OCI-LY7 (cell line): ENCODE results near the gene KCMF1. TPM values are rescaled to one million over a fixed set of nuclear protein-coding genes. Genes with fewer than 3 reads are reported as not detected.

ENCODE experiments used
- BruUV-seq: library from RNA; stranded (reverse); fragments of 400-500 nt; replicated peaks from 2 replicates; lab custom pipeline; 2021; lab: Mats Ljungman, UMichigan
- CTCF ChIA-PET: fragments of 300-600 bp; sonication (Branson Sonifier 250); formaldehyde crosslinking; loops from one replicate; lab custom pipeline; 2022; ENCODE audit warnings: antibody characterized with exemption; ENCODE audit not compliant: unreplicated experiment; lab: Charles Lee
- POLR2A ChIA-PET: fragments of 300-600 bp; sonication (Branson Sonifier 250); formaldehyde crosslinking; loops from one replicate; lab custom pipeline; 2022; ENCODE audit warnings: antibody characterized with exemption; lab: Charles Lee
- DNase-seq: peaks from one replicate; pipeline ENCODE4 v3.0.0-alpha.2; 2015; ENCODE audit warnings: low spot score
- H2AFZ ChIP-seq: fragments of 200-600 bp; sonication (generic), shearing (Covaris generic); 2 replicates; pipeline ENCODE4 v1.6.1; 2014; ENCODE audit warnings: mild to moderate bottlenecking, antibody characterized with exemption, low read length, moderate library complexity
- H3K27ac ChIP-seq: fragments of 200-600 bp; sonication (generic); 2 replicates; pipeline ENCODE4 v1.5.1; 2014; ENCODE audit warnings: mixed run types, low read depth, mild to moderate bottlenecking, moderate library complexity, low read length, inconsistent platforms; ENCODE audit not compliant: poor library complexity, severe bottlenecking
- H3K36me3 ChIP-seq: fragments of 200-600 bp; sonication (generic); 2 replicates; pipeline ENCODE4 v1.6.1; 2014; ENCODE audit warnings: mild to moderate bottlenecking, antibody characterized with exemption, low read length, moderate library complexity, mixed read lengths; ENCODE audit not compliant: insufficient read depth
- H3K4me1 ChIP-seq: fragments of 200-600 bp; sonication (generic); 2 replicates; pipeline ENCODE4 v1.5.1; 2014; ENCODE audit warnings: mild to moderate bottlenecking, low read length; ENCODE audit not compliant: insufficient read depth, poor library complexity, severe bottlenecking
- H3K4me2 ChIP-seq: fragments of 200-600 bp; sonication (generic); 2 replicates; pipeline ENCODE4 v1.6.1; 2014; ENCODE audit warnings: mild to moderate bottlenecking, low read length
- H3K4me3 ChIP-seq: fragments of 200-600 bp; sonication (generic); 2 replicates; pipeline ENCODE4 v1.5.1; 2014; ENCODE audit warnings: mild to moderate bottlenecking, low read depth, low read length; ENCODE audit not compliant: poor library complexity, severe bottlenecking
- H3K79me2 ChIP-seq: fragments of 200-600 bp; sonication (generic); 2 replicates; pipeline ENCODE4 v1.6.1; 2016; ENCODE audit warnings: low read depth, mild to moderate bottlenecking, low read length, moderate library complexity, mixed read lengths; ENCODE audit not compliant: insufficient read depth
- H3K9me2 ChIP-seq: fragments of 200-600 bp; sonication (generic); 2 replicates; pipeline ENCODE4 v1.6.1; 2016; ENCODE audit warnings: mild to moderate bottlenecking, low read length, mixed read lengths; ENCODE audit not compliant: insufficient read depth
- H3K9me3 ChIP-seq: fragments of 200-600 bp; sonication (generic); 2 replicates; pipeline ENCODE4 v1.6.1; 2014; ENCODE audit warnings: mild to moderate bottlenecking, mixed run types, low read length, mixed read lengths
- H4K20me1 ChIP-seq: fragments of 200-600 bp; sonication (generic); 2 replicates; pipeline ENCODE4 v1.6.1; 2014; ENCODE audit warnings: mild to moderate bottlenecking, antibody characterized with exemption, low read length, moderate library complexity, mixed read lengths; ENCODE audit not compliant: insufficient read depth
- EZH2phosphoT487 ChIP-seq: fragments of 200-600 bp; sonication (generic); IDR thresholded peaks from 2 replicates; pipeline ENCODE4 v1.6.1; 2018; ENCODE audit warnings: low read depth, borderline replicate concordance, mild to moderate bottlenecking, mixed run types, antibody characterized with exemption, low read length, moderate library complexity, mixed read lengths
- intact Hi-C: fragments of 100-400 bp; cut with micrococcal nuclease; formaldehyde crosslinking; loops from one replicate; pipeline ENCODE4 v1.10.0; 2022; ENCODE audit not compliant: unreplicated experiment
- total RNA-seq, 2 experiments: library from RNA; depleted of rRNA in 1 of 2; stranded (reverse); fragments of >200 nt in 1 of 2; shearing (Covaris generic) in 1 of 2; gene quantifications; 2 replicates each; pipeline ENCODE4 v1.2.3, GENCODE V29; 2014 to 2022
- TF ChIP-seq, protein P1 (sequence below): fragments of 200-600 bp; sonication (generic); conservative IDR thresholded peaks from 2 replicates; pipeline ENCODE4 v1.5.1; 2014; ENCODE audit warnings: mild to moderate bottlenecking, antibody characterized with exemption, low read length, moderate library complexity, mixed read lengths

KCMF1 gene
- total RNA-seq, 2 experiments from 2014 or later: 42.2 to 95.1 TPM

DNA sequence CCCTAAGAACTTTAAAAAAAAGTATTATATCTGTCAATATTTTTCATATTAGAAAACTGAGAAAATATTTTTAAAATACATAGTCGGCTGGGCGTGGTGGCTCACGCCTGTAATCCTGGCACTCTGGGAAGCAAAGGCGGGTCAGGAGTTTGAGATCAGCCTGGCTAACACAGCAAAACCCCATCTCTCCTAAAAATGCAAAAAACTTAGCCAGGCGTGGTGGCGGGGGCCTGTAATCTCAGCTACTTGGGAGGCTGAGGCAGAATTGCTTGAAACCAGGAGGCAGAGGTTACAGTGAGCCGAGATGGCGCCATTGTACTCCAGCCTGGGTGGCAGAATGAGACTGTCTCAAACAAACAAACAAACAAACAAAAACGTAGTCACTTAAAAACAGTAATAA, 5.1 kb upstream of the KCMF1 start:
- no TSS peak for BruUV-seq
- Histone ChIP-seq H3K4me3 (no peak overlapping the region), H3K79me2 (peaks cover 29% of the 10 kb centered on the region), H3K27ac (no peak overlapping the region), H3K4me1 (peaks cover 18% of the 10 kb centered on the region), H4K20me1 (no peaks in the 10 kb centered on the region), H3K36me3 (peaks cover 66% of the 10 kb centered on the region), H3K9me3 (no peaks in the 10 kb centered on the region), H2AFZ (no peak overlapping the region), H3K9me2 (no peaks in the 10 kb centered on the region), H3K4me2 (no peak overlapping the region)
- DNase-seq: no peak
- POLR2A ChIA-PET: interaction anchor here (0.9 kb wide), 1 partner anchor 27 kb away, joined by 3 read pairs; no protein-coding TSS in a partner anchor
- TF ChIP-seq, protein P1, sequence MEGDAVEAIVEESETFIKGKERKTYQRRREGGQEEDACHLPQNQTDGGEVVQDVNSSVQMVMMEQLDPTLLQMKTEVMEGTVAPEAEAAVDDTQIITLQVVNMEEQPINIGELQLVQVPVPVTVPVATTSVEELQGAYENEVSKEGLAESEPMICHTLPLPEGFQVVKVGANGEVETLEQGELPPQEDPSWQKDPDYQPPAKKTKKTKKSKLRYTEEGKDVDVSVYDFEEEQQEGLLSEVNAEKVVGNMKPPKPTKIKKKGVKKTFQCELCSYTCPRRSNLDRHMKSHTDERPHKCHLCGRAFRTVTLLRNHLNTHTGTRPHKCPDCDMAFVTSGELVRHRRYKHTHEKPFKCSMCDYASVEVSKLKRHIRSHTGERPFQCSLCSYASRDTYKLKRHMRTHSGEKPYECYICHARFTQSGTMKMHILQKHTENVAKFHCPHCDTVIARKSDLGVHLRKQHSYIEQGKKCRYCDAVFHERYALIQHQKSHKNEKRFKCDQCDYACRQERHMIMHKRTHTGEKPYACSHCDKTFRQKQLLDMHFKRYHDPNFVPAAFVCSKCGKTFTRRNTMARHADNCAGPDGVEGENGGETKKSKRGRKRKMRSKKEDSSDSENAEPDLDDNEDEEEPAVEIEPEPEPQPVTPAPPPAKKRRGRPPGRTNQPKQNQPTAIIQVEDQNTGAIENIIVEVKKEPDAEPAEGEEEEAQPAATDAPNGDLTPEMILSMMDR: no peak
- no peak for TF ChIP-seq EZH2phosphoT487
- intact Hi-C loops: no loop called here
- CTCF ChIA-PET: no interaction called here

DNA sequence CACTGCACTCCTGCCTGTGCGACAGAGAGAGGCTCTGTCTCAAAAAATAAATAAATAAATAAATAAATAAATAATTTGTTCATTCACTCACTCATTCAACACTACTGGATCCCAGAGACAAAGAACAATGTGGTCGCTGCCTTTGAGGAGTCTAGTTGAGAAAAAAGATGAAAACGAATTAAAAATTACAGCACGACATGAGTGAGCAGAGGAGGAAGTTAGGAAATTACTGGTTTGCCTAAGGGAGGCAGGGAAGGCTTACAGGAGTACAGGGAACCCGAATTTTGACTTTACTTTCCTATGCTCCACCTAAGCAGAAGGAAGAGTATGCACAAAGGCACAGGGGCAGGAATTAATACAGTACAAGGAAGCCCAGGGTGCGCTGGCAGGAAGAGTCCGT, 4.2 kb upstream of the KCMF1 start:
- TF ChIP-seq, protein P1: no peak
- no peak for TF ChIP-seq EZH2phosphoT487
- ChIA-PET POLR2A (interaction anchor here (0.9 to 6.9 kb wide), 3 partner anchors 10 to 26 kb away, joined by 3 to 107 read pairs (median 6); no protein-coding TSS in a partner anchor), CTCF (no interaction called here)
- Histone ChIP-seq H4K20me1 (no peaks in the 10 kb centered on the region), H3K4me1 (peaks cover 18% of the 10 kb centered on the region), H3K36me3 (peaks cover 61% of the 10 kb centered on the region), H2AFZ (no peak overlapping the region), H3K9me3 (no peaks in the 10 kb centered on the region), H3K4me3 (no peak overlapping the region), H3K27ac (no peak overlapping the region), H3K9me2 (no peaks in the 10 kb centered on the region), H3K79me2 (peaks cover 29% of the 10 kb centered on the region), H3K4me2 (no peak overlapping the region)
- no TSS peak for BruUV-seq
- intact Hi-C loops: no loop called here
- no peak for DNase-seq

DNA sequence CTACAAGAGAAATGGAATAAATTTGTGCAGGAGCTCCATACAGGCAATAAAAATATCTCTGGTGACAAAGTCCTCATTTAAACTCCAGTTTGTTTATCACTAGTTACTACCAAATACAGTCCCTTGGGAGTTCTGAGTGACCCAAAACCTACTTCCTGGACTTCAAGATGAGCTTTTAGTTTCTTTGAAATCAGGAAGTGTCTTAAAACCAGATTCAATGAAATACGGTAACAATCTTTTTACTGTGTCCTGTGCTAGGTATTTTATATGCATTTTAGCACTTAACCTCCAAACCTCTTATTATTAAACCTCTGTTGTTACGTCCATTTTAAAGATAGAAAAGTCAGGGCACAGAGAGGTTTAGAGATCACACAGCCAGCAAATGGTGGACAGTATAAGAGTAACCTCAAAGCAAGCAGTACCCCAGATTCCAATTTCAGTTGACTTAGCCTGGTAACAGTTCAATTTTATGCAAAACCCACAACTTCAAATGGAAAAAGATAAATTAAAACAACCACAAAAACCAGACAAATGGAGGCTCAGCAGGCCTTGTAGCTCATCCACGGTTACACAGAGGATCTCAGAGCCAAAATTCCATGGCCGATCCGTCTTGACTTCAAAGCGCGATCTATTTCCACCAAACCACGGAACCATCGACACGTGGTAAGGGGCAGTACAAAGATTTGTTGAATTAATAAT, 1.3 kb upstream of the KCMF1 start:
- Histone ChIP-seq H3K9me3 (no peaks in the 10 kb centered on the region), H3K9me2 (no peaks in the 10 kb centered on the region), H3K4me3 (peak overlapping the region; percentile 82), H3K36me3 (peaks cover 43% of the 10 kb centered on the region), H4K20me1 (peaks cover 14% of the 10 kb centered on the region), H3K4me1 (peaks cover 27% of the 10 kb centered on the region), H3K79me2 (peaks cover 56% of the 10 kb centered on the region), H3K27ac (peak overlapping the region; percentile 85), H2AFZ (peak overlapping the region; percentile 23; the same call in 1 of the 2 replicates), H3K4me2 (peak overlapping the region; percentile 81)
- TF ChIP-seq EZH2phosphoT487: no peak
- TF ChIP-seq, protein P1: no peak
- DNase-seq: peak; percentile 63
- CTCF ChIA-PET: interaction anchor here (0.9 to 1.6 kb wide), 4 partner anchors 13 to 50 kb away, joined by 3 to 6 read pairs (median 4); no protein-coding TSS in a partner anchor
- POLR2A ChIA-PET: interaction anchor here (0.6 to 6.9 kb wide), 9 partner anchors 9 to 468 kb away, joined by 3 to 107 read pairs (median 7); no protein-coding TSS in a partner anchor
- TSS peak; percentile 79 for BruUV-seq
- intact Hi-C loops: loop anchor here (1.0 to 2.0 kb wide), 3 partner anchors 23 to 45 kb away; no protein-coding TSS in a partner anchor
